ENCODE results near the gene SART3.
"Not testable (repeated sequence)": the region's sequence is repeated elsewhere in the genome, so short reads cannot be mapped to it uniquely, and the experiment has no call there.

SART3 gene

DNA sequence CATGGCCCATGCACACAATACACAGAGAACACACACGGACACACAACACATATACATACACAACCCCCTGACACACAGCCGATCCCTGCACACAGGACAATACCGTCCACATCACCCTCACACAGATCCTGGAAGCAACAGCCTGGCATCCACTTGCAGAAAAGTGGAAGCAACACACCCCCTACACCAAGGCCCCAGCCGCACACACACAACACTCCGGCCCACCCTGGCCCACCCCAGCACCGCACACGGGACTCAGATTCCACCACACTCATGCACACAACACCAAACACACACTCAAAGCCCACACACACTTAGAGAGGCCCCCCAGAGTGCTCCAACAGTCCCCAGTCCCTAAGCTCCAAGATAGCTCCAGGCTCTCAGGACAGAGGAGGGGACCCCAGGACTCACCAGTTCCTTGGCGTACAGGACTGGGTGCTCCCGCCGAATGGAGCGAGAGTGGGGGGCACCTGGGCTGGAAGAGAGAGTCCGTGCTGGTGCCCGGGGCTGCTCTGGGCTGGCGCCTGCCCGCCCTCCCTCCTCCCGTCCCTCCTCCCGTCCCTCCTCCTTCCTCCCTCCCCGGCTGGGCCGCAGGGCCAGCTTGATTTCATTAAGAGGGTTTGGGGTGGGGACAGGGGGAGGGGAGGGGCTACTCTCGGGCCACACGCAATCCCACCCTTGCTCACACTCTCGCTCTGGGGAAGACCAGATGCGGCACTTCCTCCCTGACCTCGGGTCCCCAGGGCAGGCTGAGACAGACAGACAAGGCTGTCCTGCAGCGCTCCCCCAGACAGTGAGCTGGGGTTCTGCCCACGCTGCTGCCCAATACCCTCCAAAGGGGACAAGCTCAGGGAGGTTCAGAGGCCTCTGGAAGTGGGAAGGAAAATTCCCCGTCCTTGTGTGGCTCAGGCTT lies 36.8 kb upstream of the SART3 start, which contains the start of gene TMEM119:
Gene TMEM119, minus strand, starts transcription at position 526 of the 913 bp plus-strand sequence. CDS start 5,701 bp downstream, outside the sequence.
- DNase-seq: no peak

DNA sequence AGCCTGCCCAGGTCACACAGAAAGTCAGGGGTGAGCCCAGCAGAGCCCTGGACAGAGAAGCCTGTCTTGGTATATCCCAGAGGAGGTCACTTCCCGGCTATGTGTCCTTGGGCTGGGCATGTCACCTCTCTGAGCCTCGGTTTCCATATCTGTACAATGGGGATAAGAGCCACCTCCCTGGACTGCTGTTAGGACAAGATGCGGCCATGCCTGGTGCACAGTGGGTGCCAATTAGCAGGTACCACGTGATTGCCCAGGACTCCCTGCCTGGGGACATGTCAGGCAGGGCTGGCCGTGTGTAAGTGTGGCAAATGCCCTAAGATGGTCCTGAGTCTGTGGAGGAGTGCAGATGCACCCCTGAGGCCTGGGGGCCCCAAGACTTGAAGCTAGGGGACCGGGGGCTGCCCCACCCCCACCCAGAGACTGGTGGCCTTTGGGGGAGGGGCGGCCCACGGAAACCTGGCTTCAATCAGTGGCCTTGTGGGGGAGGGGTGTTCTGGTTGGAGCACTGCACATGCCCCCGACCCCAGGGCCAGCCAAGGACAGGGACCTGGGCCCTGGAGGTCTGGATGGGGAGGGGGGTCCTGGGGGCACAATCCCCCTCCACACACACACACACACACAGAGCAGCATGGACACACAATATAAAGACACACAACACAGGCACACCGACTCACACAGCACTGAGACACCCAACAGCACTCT lies 36.0 kb upstream of the SART3 start:
- DNase-seq: no peak

DNA sequence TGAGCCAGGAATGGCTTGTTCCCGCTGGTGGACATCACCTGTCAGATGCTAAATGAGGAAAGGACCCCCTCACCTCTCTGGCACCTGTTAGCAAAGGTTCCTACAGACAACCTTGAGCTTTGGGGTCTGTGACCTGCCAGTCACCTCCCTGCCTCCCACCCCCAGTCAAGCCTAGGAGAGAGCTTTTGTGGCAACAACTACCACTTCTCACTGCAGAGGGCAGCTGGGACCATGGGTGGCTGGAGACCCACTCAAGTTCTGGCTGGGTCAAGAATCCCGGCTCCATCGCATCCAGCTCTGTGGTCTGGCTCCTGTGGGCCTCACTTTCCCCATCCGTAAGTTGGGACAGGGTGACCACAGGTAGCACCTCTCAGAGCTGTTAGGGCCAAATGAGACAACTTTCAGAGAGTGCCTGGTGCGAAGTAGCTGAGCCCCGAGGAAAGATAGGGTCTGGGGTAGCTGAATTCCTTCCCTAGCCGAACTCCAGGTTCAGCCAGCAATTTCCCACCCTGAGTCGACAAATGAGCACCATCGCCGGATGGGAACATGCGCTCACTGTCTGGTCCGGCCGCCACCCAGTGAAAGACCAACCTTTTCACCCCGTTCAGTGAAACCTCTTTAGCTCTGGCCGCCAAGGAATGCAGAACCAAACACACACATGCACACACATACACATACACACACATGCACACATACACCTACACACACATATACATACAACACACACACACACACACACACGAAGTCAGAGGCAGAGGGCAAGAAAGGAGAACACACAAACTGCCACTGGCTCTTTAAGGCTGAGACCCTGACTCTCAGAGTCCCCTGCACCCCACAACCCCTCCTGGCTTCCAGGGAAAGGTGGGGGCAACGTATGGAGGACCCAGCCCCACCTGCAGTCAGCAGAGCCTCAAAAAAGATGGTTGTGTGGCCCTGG lies 35.0 kb upstream of the SART3 start:
- no peak for DNase-seq

DNA sequence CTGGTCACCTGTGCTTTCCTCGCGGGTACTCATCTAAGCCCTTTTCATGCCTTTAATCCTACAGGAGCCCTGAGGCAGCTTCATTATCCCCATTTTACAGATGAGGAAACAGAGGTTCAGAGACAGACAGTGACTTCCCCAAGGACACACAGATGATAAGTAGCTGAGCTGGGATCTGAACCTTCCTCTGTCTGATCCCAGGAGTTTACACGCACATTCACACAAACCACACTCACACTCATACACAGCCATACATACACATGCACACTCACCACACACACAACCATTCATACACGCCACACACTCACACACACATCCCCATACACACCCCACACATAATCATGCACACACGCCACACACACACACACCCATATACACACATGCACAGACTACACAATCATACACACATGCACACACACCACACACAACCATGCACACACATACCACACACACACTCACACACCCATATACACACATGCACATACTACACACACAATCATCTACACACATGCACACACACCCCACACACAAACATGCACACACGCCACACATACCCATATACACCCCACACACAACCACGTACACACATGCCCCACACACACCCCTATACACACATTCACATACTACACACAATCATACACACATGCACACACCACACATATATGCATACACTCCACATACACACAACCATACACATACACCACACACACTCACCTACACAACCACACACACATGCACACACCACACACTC lies 34.2 kb upstream of the SART3 start:
- DNase-seq: no peak

GRCh38 chr12:108594323-108594903 lies 33.4 kb upstream of the SART3 start:
- DNase-seq: no peak

- no peak for DNase-seq
These were observed 31.3 kb upstream of the SART3 start for GRCh38 chr12:108592033-108592909.

GRCh38 chr12:108591267-108591980 lies 30.5 kb upstream of the SART3 start:
- DNase-seq: no peak

DNA sequence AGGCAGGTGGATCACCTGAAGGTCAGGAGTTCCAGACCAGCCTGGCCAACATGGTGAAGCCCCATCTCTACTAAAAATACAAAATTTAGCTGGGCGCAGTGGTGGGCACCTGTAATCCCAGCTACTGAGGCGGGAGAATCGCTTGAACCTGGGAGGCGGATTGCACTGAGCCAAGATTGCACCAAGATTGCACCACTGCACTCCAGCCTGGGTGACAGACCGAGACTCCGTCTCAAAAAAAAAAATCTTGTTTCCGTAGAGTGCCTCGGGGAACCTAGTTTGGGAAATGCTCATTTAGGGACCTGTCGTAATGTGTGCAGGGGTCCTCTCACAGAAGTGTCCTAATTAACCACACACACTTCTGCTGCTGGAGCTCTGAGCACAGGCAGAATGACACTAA lies 29.5 kb upstream of the SART3 start:
- not testable (repeated sequence) for DNase-seq

- no peak for DNase-seq
These were observed 28.9 kb upstream of the SART3 start for GRCh38 chr12:108589840-108590229.

GRCh38 chr12:108589028-108589839 lies 28.3 kb upstream of the SART3 start:
- no peak for DNase-seq

DNA sequence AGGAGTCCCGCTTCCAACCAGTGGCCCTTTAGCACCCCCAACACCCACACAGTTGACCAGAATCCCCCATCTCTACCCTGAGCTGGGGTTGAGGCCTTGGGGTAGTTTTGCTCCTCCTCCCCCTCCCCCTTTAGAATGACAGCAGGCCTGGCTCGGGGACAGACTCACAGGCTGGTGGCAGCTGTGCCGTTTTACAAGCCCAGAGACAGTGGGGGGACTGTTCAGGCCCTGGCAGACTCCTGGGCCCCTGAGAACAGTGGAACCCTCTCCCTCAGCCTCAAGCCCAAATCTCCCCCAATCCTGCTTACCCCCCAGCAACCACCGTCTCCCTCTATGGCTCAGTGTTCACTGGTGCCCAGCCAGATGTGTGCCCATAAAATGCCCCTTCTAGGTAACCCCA lies 26.9 kb upstream of the SART3 start:
- no peak for DNase-seq

DNA sequence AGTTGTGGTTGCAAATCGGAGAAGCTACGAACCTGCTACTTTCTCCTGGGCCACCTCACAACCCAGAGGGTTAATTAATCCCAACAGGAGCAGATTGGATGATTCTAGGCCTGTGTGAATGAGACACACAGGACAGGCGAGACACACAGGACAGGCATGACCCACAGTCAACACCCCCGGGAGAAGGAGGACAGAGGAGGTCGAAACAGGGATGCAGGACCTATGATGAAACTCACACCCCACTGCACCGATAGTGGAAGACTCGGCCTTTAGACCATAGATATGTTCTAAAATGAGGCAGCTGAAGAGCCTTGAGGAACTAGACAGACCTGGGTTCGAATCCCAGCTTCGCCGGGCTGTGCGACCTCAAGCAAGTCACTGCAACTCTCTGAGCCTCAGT lies 25.3 kb upstream of the SART3 start:
- no peak for DNase-seq

DNA sequence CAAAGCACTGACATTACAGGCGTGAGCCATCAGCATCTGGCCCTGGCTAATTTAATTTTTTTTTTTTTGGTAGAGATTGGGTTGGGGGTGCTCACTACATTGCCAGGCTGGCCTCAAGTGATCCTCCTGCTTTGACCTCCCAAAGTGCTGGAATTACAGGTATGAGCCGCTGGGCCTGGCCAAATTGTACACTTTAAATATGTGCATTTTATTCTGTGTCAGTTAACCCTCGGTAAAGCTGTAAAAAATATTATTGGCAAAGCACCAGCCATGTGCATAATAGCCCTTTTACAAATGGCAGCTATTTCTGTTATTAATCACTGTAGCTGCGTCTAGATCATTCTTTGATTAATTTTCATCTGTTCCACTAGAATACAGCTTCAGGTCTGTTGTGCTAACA lies 24.9 kb upstream of the SART3 start:
- DNase-seq: no peak

DNA sequence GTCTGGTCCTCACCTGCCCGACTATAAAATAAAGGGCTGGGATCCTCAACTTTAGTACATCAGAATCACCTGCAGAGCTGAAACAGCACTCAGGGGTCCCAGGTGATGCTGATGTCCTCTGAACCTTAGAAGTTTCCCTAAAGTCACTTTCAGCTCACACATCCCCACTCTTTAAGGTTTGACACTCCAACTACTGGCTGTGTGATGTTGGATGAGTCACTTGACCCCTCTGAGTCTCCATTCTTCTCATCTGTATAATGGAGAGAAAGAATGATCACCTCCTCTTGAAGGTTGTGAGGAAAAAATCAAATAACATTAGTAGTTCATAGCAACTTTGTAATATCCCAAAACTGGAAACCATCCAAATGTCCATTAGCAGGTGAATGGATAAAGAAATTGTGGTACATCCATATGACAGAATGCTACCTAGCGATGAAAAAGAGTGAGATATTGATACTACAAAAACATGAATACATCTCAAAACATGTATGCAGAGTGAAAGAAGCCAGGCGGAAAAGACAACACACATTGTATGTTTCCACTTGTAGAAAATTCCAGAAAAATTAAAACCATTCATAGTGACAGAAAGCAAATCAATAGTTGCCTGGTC lies 23.6 kb upstream of the SART3 start:
- DNase-seq: no peak

GRCh38 chr12:108583991-108584390 lies 23.0 kb upstream of the SART3 start:
- no peak for DNase-seq

DNA sequence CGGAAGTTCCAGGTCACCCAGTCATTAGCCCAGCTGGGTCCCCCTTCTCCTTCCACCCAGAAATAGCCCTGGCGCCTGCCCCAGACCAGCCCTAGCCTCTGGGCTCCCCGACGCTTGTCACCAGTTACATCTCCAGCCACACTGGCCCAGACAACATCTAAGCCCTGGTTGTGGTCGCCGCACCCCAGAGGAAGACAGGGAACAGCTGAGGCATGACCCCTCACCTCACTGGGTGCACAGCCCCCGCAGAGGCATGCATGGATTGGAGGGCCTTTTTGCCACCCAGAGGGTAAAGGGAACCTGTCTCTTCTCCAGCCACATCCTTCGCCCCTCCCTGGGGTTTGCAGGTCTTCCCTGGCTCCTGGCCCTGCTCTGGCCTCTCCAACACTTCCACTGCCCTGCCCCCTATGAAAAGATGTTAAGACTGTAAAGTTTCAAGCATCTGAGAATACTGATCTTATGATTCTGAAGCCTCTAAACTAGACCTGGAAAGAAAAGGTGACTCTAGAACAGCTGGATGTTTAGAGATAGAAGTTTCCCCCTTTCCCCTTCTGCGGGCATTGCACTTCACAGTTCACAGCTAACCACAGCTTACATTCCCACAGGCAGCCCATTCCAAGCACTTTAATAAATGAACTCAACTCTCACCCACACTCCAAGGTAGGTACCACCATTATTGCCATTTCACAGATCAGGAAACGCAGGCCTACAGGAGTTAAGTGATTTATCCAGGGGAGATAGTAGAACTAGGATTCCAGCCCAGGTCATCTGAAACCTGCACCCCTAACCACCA lies 22.2 kb upstream of the SART3 start:
- no peak for DNase-seq

DNA sequence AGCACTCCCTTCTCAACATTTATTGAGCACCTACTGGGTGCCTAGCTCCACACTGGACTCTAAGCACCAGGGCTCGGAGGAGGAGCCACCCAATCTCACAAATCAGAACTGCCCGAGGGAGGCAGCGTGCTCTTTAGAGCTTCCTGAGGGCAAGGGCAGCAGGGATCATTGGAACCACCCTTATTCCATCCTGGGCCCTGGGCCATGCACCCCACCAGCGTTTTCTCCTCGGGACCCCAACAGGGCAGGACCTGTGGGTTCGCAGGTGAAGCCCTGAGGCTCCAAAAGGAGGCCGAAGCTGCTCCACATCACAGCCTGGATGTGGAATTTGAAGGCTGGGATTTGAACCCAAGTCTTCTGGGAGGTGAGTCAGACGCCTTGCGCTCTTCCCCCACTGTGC lies 21.5 kb upstream of the SART3 start:
- no peak for DNase-seq

Data from NCI-H2227 treated with DMSO at 0.1 percent for 48 hours (cell line).